DND-41 (cell line): ENCODE results near the gene INO80D.

Experiments used
- EZH2 ChIP-seq: IDR thresholded peaks from 3 replicates; pipeline ENCODE4 v1.6.1; 2012; ENCODE audit warnings: borderline replicate concordance, low read depth, mild to moderate bottlenecking, moderate library complexity, low read length, inconsistent platforms; ENCODE audit not compliant: severe bottlenecking
- TF ChIP-seq, protein P1 (sequence below): IDR thresholded peaks from 2 replicates; pipeline ENCODE4 v1.5.1; 2012; ENCODE audit warnings: borderline replicate concordance, low read length, moderate library complexity, mild to moderate bottlenecking; ENCODE audit not compliant: poor library complexity, severe bottlenecking; ENCODE audit errors: extremely low read depth

DNA sequence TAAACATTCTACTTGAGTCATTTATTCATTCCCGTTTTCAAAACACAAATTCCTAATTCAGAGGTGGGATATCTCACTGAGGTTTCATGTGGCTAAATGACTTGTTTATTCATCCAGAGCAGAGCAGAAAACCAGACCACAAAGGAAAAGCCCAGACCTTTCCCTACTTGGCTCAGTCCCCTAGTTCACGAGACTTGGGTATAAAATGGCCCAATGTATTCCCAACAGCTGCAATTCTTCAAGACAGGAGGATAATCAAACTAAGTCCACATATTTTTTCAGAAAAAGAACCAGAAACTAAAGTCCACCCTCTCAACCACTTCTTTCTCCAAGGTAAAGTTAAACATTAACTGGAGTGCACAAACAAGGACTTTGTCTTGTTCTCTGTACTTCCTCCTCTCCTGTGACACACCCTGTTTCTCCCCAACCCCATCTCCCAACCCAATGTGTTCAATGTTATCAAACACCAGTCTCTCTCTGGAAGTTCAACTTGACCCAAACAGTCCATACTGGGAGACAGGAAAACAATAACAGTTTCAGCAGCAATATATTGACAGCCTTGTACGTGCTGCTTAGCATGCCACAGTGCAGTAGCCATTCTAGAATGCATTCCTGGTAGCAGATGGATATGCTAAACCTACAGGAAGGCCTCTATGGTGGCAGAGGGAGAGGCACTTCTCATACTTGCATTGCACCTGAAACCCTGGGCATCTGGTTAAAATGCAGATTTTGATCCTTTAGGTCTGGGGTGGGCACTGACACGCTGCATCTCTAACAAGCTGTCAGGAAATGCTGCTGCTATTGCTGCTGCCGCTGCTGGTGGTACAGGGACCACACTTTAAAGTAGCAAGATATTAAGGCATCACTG lies 110.7 kb downstream of the INO80D start:
- no peak for TF ChIP-seq EZH2
- TF ChIP-seq, protein P1, sequence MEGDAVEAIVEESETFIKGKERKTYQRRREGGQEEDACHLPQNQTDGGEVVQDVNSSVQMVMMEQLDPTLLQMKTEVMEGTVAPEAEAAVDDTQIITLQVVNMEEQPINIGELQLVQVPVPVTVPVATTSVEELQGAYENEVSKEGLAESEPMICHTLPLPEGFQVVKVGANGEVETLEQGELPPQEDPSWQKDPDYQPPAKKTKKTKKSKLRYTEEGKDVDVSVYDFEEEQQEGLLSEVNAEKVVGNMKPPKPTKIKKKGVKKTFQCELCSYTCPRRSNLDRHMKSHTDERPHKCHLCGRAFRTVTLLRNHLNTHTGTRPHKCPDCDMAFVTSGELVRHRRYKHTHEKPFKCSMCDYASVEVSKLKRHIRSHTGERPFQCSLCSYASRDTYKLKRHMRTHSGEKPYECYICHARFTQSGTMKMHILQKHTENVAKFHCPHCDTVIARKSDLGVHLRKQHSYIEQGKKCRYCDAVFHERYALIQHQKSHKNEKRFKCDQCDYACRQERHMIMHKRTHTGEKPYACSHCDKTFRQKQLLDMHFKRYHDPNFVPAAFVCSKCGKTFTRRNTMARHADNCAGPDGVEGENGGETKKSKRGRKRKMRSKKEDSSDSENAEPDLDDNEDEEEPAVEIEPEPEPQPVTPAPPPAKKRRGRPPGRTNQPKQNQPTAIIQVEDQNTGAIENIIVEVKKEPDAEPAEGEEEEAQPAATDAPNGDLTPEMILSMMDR: no peak
